Activated B cell treated with CpG ODN at 0.5 μM for 24 hours (primary cell): ENCODE results near the gene LINGO3. TPM values are rescaled to one million over a fixed set of nuclear protein-coding genes. Genes with fewer than 3 reads are reported as not detected.

ENCODE experiments used
- ATAC-seq: fragments of 200-7000 bp; cut with Tn5 transposase; one replicate; pipeline ENCODE4 v1.10.0; 2021; ENCODE audit warnings: low read depth, mild to moderate bottlenecking, moderate library complexity
- CTCF ChIA-PET: fragments of 350-600 bp; sonication (Branson Sonifier 250); formaldehyde crosslinking; loops from one replicate; lab custom pipeline; 2021; ENCODE audit warnings: antibody characterized with exemption; lab: Charles Lee
- POLR2A ChIA-PET: fragments of 350-600 bp; sonication (Branson Sonifier 250); formaldehyde crosslinking; loops from one replicate; lab custom pipeline; 2021; ENCODE audit warnings: antibody characterized with exemption; lab: Charles Lee
- DNase-seq: peaks from one replicate; pipeline ENCODE4 v3.0.0; 2022
- H3K27ac Mint-ChIP-seq: one replicate; pipeline ENCODE4 v1.8.0; 2020; ENCODE audit warnings: mixed read lengths
- H3K27me3 Mint-ChIP-seq: one replicate; pipeline ENCODE4 v1.8.0; 2021; ENCODE audit warnings: mixed read lengths
- H3K36me3 Mint-ChIP-seq: one replicate; pipeline ENCODE4 v1.8.0; 2021; ENCODE audit warnings: low read depth, mixed read lengths
- H3K4me1 Mint-ChIP-seq: one replicate; pipeline ENCODE4 v1.8.0; 2021; ENCODE audit warnings: mixed read lengths
- H3K4me3 Mint-ChIP-seq: one replicate; pipeline ENCODE4 v1.8.0; 2020; ENCODE audit warnings: mild to moderate bottlenecking, mixed read lengths
- H3K9me3 Mint-ChIP-seq: one replicate; pipeline ENCODE4 v1.8.0; 2020; ENCODE audit warnings: mixed read lengths
- CTCF ChIP-seq: fragments of 200-600 bp; IDR thresholded peaks from one replicate; pipeline ENCODE4 v1.8.0; 2022; ENCODE audit warnings: antibody characterized with exemption, mild to moderate bottlenecking
- intact Hi-C: fragments of 100-400 bp; cut with micrococcal nuclease; formaldehyde crosslinking; loops from one replicate; pipeline ENCODE4 v1.15.1; 2024
- total RNA-seq: library from RNA; stranded (reverse); gene quantifications from 2 replicates; pipeline ENCODE4 v1.2.3, GENCODE V29; 2022

Gene LINGO3
- total RNA-seq, 1 donor from 2014 or later: 1.4 TPM

- intact Hi-C loops: no loop called here
These were observed 29.3 kb downstream of the LINGO3 start for GRCh38 chr19:2278459-2279158.

DNA sequence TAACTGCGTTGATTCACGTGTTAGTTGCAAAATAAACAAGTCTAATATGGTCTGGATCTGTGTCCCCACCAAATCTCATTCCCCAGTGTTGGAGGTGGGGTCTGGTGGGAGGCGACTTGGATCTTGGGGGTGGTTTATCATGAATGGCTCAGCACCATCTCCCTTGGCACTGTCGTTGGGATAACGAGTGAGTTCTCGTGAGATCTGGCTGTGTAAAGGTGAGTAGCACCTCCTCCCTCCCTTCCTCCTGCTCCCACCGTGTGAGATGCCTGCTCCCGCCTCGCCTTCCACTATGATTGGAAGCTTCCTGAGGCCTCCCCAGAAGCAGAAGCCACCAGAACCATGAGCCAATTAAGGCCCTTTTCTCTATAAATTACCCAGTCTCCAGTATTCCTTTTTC lies 30.8 kb downstream of the LINGO3 start:
- Mint-ChIP-seq H3K36me3 (peaks cover 34% of the 10 kb centered on the region), H3K27ac (no peak overlapping the region), H3K4me1 (peaks cover 58% of the 10 kb centered on the region), H3K27me3 (no peaks in the 10 kb centered on the region), H3K9me3 (no peaks in the 10 kb centered on the region), H3K4me3 (no peak overlapping the region)
- DNase-seq (no peak), ATAC-seq (no peak)
- intact Hi-C loops: no loop called here
- CTCF ChIA-PET: interaction anchor here (1.7 to 3.1 kb wide), 2 partner anchors 12 to 116 kb away, joined by 6 to 12 read pairs; no protein-coding TSS in a partner anchor
- no peak for TF ChIP-seq CTCF
- POLR2A ChIA-PET: interaction anchor here (0.7 to 4.1 kb wide), 6 partner anchors 12 to 350 kb away, joined by 3 to 23 read pairs (median 4); partner anchors contain the start of gene LSM7

More at GRCh38 chr19:2278459-2279158, 29.3 kb downstream of the LINGO3 start:
- POLR2A ChIA-PET: interaction anchor here (0.7 to 4.1 kb wide), 5 partner anchors 10 to 458 kb away, joined by 3 to 23 read pairs (median 7); no protein-coding TSS in a partner anchor
- no peak overlapping the region for H3K27ac Mint-ChIP-seq
- peaks cover 23% of the 10 kb centered on the region for H3K36me3 Mint-ChIP-seq
- DNase-seq: no peak
- H3K4me1 Mint-ChIP-seq: peaks cover 55% of the 10 kb centered on the region
- H3K4me3 Mint-ChIP-seq: no peak overlapping the region
- H3K9me3 Mint-ChIP-seq: no peaks in the 10 kb centered on the region
- ATAC-seq: no peak
- no peaks in the 10 kb centered on the region for H3K27me3 Mint-ChIP-seq
- TF ChIP-seq CTCF: no peak
- CTCF ChIA-PET: interaction anchor here (0.9 to 3.1 kb wide), 2 partner anchors 10 to 333 kb away, joined by 3 to 12 read pairs; no protein-coding TSS in a partner anchor

DNA sequence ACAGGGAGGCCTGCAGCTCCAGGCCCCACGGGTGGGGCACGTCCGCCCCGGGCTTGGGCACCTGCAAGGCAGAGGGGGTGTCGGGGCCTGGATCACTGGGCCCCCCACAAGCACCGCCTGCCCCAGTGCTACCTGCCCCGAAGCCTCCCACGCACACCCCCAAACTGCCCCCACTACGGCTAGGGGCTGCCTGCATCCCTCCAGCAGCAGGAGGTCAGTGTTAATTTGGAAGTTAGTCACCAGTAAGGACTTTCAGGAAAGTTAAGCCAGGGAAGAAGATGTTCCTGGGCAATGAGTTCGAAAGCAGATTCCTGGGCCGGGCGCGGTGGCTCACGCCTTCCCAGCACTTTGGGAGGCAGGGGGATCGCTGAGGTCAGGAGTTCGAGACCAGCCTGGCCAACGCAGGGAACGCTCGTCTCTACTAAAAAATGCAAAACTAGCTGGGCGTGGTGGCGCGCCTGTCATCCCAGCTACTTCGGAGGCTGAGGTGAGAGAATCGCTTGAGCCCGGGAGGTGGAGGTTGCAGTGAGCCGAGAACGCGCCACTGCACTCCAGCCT lies 31.4 kb downstream of the LINGO3 start:
- ATAC-seq (no peak), DNase-seq (no peak)
- TF ChIP-seq CTCF: no peak
- no peak overlapping the region for H3K27ac Mint-ChIP-seq
- H3K27me3 Mint-ChIP-seq: no peaks in the 10 kb centered on the region
- H3K4me3 Mint-ChIP-seq: no peak overlapping the region
- ChIA-PET CTCF (interaction anchor here (1.2 to 3.2 kb wide), 5 partner anchors 12 to 360 kb away, joined by 3 to 16 read pairs (median 6); partner anchors contain the start of gene GADD45B), POLR2A (interaction anchor here (0.7 to 7.6 kb wide), 5 partner anchors 12 to 51 kb away, joined by 3 to 73 read pairs (median 5); partner anchors contain the start of gene LSM7)
- peaks cover 56% of the 10 kb centered on the region for H3K4me1 Mint-ChIP-seq
- intact Hi-C loops: no loop called here
- H3K36me3 Mint-ChIP-seq: peaks cover 39% of the 10 kb centered on the region
- no peaks in the 10 kb centered on the region for H3K9me3 Mint-ChIP-seq

DNA sequence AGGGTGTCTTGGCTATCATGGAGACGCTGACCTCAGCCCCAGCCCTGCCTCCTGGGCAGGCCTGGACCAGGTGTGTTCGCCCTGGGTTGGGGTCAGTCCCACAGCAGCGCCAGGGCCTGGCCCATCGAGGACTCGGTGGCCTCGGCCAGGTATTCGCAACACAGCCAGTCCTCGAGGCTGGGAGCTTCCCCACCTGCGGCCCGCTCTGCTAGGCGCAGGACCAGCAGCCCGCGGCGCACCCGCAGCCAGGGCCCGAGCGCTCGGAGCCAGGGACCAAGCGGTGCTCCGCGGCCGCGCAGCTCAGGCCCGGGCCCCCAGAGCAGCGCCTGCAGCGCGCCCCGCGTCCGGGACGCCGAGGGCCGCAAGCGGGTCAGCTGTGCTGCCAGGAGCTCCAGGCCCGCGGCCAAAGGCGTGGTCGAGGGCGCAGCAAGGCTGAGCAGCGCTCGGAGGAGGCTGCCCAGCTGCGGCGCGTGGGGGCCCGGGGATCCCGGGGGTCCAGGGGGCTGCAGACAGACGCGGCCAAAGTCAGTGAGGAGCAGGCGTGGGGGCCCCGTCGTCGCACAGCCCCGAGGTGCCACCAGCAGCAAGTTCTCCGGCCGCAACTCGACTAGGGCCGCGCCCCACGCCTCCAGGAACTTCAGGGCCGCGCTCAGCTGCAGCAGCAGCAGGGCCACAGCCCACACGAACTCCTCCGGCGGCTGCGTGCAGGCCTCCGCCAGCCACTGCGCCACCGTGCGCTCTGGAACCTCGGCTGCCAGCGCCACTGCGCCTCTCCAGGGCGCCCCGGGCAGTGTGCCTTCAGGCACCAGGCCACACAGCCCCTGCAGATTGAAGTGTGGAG lies 32.1 kb downstream of the LINGO3 start:
- TF ChIP-seq CTCF: no peak
- Mint-ChIP-seq H3K4me3 (no peak overlapping the region), H3K27me3 (no peaks in the 10 kb centered on the region), H3K9me3 (no peaks in the 10 kb centered on the region), H3K36me3 (peaks cover 42% of the 10 kb centered on the region), H3K4me1 (peaks cover 58% of the 10 kb centered on the region), H3K27ac (no peak overlapping the region)
- no peak for DNase-seq
- ChIA-PET POLR2A (interaction anchor here (0.7 to 7.8 kb wide), 10 partner anchors 13 to 346 kb away, joined by 3 to 103 read pairs (median 5); partner anchors contain the start of genes AMH, JSRP1, LSM7 and PLEKHJ1), CTCF (interaction anchor here (1.0 to 3.2 kb wide), 13 partner anchors 10 to 361 kb away, joined by 3 to 16 read pairs (median 4); partner anchors contain the start of genes GADD45B and PLEKHJ1)
- no peak for ATAC-seq
- intact Hi-C loops: loop anchor here (1.0 kb wide), 2 partner anchors 115 to 361 kb away; no protein-coding TSS in a partner anchor
